AG20443 (cell line): ENCODE results near the gene MSRB1.
"Not testable (repeated sequence)": the region's sequence is repeated elsewhere in the genome, so short reads cannot be mapped to it uniquely, and the experiment has no call there.

Source experiments
- DNase-seq: peaks from one replicate; pipeline ENCODE4 v3.0.0; 2012; ENCODE audit warnings: low spot score, mixed read lengths

The MSRB1 gene

DNA sequence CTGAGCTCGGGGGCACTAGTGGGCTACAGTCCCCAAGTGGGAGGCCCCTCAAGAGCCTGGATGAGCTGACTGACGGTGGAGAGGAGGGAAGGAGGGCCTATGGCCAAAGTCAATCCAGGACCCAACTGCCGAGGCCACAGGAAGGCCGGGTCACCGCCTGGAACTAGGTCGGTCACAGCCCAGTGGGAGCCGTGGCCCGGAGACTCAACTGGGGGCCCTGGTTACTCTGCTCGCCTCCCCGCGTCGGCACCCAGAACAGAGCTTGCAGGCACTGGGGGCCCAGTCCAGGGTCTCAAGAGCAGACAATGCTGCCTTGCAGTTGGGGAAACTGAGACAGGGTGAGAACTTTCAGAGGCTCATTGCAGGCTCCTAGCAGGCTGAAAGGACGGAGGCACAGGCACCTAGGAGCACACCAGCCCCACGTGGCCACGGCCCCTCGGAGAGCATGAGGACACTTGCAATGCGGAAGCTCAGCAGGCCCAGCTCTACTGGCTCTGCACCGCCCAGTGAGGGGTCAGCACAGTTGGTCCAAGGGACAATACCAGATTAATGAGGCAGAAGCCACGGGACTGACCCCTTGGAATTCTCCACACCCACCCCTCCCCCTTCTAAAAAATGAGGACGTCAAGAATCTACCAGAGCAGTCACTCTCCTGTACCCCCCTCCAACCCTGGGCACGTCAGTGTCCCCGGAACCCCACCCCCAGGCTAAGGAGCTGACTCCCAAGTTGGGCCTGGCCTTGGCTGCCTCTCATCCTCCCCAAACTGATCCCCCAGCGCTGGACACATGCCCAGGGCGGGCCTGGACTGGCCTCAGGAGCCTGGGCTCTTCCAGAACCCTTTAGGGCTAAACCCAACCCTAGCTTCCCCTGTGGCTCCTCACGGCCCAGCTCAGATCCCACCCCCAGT, 27.0 kb downstream of the MSRB1 start:
- no peak for DNase-seq

DNA sequence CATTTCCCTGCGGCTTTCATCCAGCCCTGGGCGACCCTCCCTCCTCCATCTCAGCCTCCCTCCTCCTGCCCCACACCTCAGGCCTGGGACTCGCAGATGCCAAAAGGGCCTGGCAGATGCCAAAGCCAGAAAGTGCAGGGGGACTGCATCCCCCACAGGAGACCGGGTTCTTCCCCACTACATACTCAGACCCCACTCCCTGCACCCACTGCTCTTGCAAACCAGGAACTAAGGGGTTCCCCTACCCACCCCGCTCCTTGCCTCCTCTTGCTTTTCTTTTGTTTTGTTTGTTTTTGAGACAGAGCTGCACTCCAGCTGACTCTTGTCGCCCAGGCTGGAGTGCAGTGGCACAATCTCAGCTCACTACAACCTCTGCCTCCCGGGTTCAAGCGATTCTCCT, 28.0 kb downstream of the MSRB1 start:
- DNase-seq, result no peak

DNA sequence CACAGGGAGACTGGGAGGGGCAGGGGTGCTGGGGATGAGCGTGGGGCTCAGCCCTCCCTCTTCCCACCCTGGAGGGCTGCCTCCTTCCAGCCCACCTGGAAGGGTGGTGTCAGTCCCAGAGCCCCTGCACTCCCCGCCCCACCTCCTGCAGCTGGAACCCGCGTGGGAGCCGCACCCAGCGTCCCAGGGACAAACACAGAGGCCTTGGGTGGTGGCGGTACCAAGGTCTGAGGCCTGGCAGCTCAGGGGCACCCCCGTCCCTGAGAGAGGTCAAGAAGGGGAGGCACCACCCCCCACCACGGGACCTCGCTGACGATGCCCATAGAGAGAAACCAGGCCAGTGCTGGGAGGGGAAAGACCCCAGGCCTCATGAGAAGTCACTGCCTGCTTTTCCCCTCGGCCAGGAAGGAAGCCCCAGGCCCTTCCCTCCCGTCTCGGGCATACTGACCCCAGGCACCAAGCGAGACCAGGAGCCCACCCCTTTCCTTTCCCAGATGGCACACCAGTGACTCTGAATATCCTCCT, 28.9 kb downstream of the MSRB1 start:
- DNase-seq, result no peak

DNA sequence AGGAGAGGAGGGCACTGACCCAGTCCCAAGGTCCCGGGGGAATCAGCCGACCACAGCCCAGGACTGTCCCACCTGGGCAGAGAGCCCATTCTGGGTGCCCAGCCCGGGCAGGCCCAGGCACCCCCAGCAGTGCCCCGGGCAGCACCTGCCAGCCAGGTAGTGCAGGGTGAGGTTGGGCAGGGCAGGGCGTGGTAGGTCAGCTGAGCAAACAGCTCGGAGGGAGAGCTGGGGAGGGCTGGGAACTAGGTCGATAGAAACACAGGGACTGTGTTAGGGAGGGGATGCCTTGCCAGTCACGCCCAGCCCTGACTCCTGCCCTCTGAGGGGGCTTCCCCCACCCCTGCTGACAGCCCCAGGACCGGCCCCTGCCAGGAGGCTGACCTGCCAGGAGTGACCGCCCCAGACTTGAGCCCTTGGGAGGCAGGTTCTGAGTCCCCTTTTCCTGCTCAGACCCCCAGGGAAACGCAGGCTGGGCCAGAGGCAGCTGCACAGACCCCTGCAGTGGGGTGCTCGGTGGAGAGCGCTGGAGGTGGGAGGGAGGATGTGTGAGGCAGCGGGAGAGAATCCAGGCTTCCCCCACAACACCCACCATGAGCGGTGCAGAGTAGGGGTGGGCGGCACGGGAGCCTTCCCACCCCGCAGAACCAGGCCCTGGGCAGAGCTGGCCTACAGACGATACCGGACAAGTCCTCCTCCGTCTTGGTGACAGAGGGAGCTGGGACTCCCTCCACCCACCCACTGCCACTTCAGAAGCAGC, 29.5 kb downstream of the MSRB1 start:
- DNase-seq, result no peak

DNA sequence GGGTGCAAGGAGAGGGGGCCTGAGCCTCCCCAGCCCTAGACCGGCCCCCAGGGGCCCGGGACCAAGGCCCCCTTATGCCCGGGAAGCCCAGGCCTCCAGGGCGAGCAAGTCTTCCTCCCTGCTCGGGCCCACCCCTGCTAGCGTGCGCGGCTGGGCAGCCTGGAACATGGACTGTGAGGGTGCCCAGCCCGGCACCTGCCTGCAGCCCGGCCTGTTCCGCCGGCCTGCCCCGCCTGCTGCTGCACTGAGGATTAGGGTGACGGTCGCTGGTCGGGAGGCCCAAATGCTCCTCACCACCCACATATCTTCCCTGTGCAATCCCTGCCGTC, 30.8 kb downstream of the MSRB1 start:
- no peak for DNase-seq

DNA sequence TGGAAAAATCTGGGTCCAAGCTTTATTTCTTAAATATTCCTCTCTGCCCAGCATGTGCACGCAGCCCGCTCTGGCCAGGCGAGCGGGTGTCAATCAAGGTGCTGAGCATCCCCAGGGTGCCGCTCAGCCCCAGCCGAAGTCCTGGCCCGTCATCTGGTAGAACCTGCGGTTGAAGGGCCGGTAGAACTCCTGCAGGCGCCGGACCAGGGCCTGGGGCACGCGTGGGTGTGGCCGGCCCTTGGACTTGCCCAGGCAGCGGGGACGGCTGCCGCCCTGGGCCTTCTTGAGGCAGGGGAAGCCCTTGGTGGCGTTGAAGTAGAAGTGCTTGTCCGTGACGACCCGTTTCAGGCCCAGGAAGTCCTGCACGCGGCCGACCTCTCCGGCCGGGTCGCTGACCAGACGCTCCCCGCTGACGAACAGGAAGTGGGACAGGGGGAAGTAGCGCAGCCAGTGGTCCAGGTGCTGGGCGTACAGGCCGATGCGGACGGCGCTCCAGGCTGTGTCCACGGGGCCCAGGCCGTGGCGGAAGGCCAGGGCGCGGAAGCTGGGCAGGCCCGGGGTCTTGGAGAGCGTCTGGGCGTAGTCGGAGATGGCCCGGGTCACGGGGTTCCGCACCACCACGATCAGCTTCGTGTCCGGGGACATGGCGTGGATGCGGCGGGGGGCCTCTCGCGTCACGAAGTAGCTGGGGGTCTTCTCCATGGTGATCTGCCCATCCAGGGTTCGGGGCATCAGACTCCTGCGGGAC, 31.4 kb downstream of the MSRB1 start:
- no peak for DNase-seq

DNA sequence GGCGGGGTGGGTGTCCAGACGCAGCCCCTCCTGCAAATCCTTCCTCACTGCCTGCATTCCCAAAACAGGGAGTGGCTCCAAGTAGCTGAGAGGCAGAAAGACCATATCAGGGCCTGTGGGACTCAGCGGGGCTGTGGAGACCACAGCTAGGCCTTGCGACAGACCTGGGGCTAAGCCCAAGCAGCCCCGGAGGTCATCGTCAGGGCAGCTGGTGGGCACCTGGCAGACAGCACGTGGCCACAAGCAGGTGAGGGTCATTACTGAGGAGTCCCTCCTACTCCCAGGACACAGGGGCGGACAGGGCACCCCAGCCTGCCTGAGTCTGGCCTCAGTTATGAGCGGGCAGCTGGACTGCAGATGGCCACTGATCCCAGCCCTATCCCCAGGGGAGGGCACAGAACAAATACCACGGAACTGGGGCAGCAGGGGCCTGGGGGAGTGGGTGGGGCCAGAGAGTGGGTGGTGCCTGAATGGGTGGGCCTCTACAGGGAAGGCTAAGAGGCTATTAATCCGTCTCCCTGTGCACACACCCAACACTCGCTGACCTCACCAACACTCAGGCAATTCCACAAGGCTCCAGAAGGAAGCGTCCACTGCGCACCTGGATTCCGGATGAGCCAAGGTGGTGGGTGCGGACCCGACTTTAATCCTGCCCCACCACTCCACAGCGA, 33.3 kb downstream of the MSRB1 start:
- DNase-seq, result no peak

DNA sequence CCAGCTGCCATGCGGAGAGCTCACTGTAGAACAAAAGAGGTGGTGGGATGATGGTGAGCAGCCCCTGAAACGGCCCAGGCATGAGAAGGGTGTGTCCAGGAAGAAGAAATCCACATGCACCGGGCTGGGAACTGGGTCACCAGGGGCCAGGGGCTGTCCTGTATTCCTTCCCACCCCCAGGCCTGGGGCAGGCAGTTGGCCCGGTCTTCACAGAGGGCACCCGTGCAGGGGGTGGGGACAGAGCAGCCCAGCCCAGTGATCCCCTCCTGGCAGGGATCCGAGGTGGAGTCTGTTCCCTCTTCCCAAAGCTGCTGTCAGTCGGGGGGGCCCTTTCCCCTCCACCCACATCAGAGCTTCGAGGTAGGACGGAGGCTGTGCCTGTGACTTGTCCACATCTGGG, 34.0 kb downstream of the MSRB1 start:
- no peak for DNase-seq

DNA sequence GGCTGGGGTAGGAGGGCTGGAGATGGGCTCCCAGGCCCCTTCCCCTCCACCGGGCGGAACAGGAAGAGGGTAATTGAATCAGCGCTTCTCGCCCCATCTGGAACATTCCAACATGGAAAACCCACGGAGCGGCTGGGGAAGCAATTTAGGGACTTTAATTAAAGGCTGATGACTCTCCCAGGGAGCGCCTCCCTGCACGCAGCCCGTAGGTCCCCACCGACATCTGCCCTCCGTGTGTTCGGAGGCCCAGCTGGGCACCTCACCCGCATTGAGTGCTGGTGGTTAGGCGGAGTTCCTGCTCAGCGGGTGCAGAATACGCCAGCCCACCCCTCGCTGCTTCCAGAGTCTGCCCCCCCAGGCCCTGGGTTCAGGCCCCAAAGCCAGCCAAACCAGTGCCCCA, 34.8 kb downstream of the MSRB1 start:
- DNase-seq, result no peak

DNA sequence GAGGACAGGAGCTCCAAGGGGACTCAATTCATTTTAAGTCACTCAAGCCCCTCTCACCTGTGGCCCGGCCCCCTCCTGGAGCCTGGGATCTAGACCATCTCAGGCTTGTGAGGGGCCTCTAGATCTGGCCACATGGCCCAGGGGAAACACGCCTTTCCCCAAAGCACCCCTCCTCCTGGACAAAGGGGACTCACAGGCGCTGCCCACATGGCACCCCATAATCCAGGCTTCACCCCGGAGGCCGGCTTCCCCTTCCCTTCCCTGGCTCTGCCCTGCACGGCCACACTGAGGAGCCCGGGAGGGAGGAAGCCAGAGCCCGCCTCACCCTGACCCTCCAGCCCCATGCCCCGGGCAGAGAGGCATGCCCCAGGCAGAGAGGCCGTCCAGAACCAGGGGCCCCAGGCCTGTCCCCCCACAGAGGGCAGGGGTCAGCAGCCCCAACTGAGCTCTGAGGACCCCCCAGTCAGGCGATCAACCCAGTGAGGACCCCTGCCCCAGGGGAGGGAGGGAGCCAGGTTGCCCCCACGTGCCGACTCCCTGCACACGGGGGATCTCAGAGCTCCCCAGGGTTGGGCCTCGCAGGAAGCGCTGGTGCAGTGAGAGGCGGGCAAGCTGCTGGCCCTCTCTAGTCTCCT, 35.7 kb downstream of the MSRB1 start:
- DNase-seq, result no peak

DNA sequence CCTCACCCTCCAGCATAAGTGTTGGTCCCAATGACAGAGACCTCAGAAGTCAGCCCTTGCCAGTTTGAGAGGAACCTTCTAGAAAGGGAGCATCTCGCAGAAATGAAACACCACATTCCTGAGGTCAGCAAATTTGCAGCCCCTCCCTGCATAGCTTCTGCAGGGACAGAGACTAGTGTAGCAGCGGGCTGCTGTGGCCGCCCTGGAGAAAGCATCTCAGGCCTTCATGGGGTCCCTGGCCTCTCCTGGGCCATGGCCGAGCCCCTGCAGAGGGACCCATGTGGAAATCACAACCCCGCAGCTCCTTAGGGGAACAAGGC, 36.2 kb downstream of the MSRB1 start:
- peak; percentile 70 for DNase-seq

DNA sequence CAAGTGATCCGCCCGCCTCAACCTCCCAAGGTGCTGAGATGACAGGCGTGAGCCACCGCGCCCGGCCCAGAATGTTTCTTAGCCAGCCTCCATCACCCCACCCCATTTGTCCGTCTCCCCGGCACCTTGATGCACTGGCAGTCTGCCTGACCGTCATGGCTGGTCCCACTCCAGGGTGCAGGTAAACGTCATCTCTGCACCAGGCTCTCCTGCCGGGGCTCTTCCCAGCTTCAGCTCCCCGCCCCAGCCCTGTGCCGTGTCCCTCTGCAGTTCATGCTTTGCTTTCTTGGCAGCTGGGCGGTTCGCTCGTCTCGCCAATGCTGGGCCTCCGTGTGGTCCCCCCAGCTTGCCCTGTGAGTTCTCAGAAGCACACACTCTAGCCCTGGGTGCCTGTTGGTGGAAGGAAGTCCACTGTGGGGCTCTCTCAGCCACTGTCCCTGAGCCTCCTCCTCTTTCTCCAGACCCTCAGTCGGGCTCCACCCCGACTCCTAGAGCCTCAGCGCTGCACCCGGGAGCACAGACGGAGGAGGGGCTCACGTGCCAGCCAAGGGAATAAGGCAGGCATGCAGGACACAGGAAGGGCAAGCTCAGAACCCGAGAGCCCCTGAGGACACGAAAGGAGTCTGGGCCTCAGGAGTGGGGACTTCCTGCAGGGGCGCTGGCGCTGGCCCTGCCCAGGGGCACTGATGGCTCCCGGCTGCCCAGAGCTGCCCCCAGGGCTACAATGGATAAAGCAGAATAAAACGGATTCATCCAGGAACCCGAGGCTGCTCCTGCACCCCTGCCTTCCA, 36.7 kb downstream of the MSRB1 start:
- no peak for DNase-seq

DNA sequence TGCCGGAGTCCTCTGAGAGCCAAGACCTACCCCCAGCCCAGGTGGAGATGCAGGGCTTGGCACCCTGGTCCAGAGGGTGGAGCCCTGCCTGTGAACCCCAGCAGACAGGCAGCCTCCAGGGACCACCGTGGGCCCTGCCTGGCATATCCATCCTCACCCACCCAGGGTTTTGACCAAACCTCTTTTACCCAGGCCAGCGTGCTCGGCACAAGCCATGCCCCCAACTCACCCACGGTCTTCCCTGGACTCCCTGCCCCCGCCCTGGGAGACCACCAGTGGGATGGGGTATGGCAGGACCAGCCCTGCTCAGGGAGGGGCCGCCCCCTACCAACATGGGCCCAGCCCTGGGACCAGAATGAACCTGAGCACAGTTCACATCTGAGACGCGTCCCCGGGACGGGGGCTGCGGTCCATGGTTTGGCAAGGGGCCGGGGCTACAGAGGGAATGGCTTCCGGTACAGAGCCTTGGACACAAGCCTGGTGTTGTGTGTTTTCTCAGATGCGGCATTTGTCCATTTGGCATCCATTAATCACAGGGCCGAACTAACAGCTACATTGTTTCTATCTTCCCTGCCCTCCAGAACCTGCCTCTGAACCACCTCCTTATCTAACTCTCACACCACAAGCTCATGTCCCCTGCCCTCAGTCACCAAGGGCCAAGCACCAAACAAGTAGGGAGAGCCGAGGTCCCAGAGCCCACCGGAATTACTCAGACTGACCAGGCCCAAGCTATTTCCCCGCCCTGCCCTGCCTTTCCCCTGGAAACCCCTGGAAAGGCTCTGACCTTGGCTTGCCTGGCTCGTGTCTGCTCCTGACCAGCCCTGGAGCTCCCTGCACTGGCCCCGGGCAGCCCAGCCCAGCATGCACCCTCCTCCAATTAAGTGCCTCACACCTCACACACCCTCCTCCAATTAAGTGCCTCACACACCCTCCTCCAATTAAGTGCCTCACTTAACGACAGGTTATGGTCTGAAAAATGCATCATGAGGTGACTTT, 38.9 kb downstream of the MSRB1 start:
- no peak for DNase-seq

DNA sequence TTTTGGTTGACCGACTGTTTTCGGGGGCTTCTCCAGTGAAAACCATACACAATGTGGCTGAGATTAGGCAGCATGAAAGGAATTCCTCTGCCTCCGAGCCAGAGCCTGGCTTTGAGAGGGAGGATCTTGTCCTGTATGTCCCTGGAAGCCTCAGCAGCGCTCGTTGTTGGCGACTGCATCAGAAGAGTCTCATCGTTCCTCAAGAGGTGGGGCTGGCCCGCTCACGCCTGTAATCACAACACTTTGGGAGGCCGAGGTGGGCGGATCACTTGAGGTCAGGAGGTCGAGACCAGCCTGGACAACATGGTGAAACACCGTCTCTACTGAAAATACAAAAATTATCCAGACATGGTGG, 39.8 kb downstream of the MSRB1 start:
- no peak for DNase-seq

DNA sequence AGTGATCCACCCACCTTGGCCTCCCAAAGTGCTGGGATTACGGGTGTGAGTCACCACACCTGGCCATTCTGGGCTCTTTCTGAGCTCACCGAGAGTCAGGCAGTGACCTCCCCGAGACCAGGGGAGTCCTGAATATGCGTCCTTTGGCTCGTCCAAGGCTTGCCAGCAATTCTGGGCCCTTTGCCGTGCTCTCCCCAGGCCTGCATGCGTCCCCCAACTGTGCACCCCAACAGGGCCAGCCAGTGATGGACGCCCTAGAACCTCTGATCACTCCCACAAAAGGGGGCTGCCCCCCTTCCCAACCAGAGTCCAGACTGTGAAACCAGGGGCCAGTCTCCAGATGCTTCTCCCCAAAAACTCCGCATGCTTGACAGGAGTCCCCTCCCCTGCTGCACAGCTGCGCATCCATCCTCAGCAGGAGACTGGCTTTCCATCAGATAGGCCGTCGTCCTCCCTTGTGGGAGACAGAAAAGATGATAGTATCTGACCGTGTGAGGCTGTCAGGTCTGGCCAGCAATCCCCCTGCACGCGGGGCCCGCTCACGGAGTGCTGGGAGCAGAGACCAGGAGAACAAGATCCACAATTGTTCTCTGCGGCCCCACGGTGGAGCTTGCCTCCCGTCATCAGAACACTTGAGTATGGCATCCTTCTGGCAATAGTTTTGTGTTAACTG, 40.3 kb downstream of the MSRB1 start:
- DNase-seq, result no peak

DNA sequence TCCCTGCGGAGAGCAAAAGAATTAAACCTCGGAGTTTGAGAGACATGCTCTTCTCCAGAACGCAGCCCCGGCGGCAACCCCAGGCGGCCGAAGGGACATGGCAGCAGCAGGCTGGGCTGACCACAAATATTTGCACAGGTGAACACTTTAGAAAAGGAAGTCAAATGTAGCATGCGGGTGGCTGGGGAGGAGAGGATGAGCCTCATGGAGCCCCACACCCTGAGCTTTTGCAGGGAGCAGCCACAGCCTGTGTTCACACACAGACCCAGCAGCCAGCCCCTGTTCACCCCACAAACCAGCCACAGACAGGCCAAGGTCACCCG, 42.6 kb downstream of the MSRB1 start:
- DNase-seq, result no peak

DNA sequence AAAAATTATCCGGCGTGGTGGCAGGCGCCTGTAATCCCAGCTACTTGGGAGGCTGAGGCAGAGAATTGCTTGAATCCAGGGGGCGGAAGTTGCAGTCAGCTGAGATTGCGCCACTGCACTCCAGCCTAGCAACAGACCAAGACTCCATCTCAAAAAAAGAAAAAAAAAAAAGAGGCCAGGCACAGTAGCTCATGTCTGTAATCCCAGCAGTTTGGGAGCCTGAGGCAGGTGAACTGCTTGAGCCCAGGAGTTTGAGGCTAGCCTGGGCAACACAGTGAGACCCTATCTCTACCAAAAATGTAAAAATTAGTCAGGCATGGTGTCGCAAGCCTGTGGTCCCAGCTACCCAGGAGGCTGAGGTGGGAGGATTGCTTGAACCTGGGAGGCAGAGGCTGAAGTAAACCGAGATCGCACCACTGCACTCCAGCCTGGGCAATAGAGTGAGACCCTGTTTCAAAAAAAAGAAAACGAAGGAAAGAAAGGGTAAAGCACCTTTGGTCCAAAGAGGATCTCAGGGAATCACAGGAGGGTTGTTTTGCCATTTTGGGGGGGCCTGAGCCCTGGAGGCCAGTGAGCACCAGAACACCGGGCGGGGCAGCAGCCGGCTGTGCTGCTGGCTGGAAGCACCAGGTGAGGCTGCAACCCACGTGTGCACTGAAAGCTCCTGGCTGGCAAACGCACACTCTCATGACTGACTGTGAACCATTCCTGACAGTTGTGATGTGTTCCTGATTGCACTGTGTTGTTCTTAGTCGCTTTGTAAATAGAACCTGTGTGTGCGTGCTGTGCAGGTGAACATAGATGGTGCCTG, 43.2 kb downstream of the MSRB1 start:
- DNase-seq, result no peak

DNA sequence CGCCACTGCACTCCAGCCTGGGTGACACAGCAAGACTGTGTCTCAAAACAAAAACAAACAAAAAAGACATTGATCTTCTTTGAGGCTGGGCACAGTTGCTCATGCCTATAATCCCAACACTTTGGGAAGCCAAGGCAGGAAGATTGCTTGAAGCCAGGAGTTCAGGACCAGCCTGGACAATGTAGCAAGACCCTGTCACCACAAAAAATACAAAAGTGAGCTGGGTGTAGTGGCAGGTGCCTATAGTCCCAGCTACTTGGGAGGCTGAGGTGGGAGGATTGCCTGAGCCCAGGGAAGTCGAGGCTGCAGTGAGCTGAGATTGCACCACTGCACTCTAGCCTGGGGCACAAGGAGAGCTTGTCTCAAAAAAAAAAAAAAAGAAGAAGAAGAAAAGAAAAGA, 45.3 kb downstream of the MSRB1 start:
- not testable (repeated sequence) for DNase-seq
